Activated CD4-positive, alpha-beta T cell treated with anti-CD3 and anti-CD28 coated beads for 24 hours (primary cell): ENCODE data around the gene XYLT1.
A peak's percentile ranks its signal among the peaks of the same experiment; 100 is the strongest.
"Not testable (repeated sequence)": the region's sequence is repeated elsewhere in the genome, so short reads cannot be mapped to it uniquely, and the experiment has no call there.

ENCODE experiments used
- DNase-seq, 2 donors: peaks; one replicate each; pipeline ENCODE4 v3.0.0-alpha.2; 2020; ENCODE audit warnings: low read depth in 2 of 2

Gene XYLT1

DNA sequence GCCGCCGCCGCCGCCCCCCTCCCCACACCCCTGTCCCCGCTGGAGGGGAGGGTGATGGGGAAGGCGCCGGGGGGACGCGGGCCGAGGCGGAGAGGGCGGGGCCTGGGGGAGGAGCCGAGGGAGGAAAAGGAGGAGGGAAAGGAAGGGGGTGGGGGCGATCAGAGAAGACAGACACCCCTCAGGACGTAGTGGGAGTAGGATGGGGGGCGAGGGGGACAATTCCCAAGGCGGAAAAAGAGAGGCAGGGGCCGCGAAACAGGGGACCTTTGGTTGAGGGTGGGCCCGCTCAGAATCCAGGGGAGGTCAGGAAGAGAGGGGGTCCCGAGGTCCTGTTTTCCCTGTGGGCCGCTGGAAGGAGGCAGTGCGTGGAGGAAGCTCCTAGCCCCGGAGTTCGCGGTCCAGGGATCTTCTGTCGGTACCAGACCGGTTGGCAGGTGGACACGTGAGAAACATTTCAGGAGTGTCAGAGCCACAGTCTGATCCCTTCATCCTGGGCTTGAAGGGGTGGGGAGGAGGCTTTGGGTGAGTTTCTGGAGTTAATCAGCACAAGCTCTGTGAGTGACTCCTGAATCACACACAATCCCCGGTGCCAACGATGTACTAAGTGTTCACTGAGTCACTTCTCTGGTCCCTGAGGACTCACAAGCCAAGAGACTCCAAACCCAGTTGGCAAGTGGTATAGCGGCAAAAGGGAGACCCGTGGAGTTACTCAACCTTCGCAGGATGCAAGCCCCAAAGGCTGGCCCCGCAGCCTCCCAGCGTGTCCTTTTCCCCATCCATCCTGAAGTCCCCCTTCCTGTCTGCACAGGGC, at the start of gene XYLT1:
Gene XYLT1 (minus strand): TSS at position 53 of the 811 bp plus-strand sequence. CDS start 164 bp downstream, outside the sequence.
- peak in 1 of 2 donors; percentile 49 for DNase-seq

- DNase-seq = no peak
Observed at GRCh38 chr16:17520111-17520510, 49.4 kb upstream of the XYLT1 start.

- no peak for DNase-seq
Observed at GRCh38 chr16:17519101-17519955, 48.6 kb upstream of the XYLT1 start.

DNA sequence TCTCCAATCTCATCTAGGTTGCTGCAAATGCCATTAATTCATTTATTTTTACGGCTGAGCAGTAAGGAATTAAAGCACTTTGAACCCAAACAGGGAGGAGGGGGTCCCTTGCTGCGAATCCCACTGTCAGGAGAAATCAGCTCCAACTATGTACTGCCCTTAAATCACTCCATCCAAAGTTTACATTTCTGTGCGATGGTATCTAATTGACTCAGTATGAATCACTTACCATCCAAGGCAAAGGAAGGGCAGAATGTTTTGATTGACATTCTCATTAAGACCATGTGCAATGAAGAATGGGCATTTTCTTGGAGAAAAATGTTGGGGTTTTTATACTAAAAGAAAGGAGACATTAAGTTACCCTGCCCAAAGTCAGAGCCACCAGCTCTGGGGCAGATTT, 47.7 kb upstream of the XYLT1 start:
- no peak for DNase-seq

DNA sequence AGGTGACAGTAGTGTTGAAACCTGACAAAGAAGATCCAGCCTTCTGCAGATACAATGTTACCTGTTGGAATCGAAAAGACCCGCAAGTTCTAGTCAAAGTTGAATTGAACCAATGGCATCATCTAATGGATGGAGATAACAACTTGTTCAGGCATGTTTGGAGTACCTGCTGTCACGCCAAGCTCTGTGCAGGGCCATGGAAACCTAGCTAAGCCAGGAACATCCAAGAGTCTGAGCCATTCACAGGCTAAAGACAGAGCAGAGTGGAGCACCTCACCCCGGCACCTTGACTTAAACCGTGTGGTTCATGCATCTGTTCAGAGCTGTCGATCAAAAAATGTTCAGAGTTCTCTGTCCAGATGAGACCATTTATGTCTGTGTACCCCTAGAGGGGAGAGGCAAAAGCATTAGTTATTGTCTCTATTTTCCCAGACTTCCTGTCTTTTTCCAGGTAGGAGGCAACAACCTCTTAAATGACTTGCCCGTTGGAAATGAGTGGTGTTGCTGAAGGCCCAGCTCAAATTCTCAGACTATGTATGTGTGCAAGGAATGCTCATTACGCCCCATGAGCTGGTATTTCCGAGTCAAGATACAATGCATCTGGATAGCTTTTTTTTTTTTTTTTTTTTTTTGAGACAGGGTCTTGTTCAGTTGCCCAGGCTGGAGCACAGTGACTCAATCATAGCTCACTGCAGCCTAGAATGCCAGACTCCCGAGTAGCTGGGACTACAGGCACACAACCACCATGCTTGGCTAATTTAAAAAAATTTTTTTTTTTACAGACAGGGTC, 44.9 kb upstream of the XYLT1 start:
- no peak for DNase-seq

GRCh38 chr16:17512636-17513220, 42.0 kb upstream of the XYLT1 start:
- no peak for DNase-seq

DNA sequence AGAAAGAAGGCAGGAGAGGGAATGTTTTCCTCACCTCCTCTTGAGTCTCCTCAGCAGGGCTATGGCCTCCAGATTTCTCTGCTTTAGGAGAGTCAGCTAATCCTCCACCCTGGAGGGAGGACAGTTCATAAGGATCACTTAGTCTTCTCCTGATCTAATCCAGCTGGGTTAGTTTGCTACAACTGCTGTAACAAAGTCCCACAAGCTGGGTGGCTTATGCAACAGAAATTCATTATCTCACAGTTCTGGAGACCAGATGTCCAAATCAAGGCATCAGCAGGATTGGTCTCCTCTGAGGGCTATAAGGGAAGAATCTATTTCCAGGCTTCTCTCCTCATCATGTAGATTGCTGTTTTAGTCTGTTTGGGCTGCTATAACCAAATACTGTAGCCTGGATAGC, 40.6 kb upstream of the XYLT1 start:
- no peak for DNase-seq

GRCh38 chr16:17510567-17510966, 39.8 kb upstream of the XYLT1 start:
- DNase-seq = no peak

GRCh38 chr16:17509194-17509593, 38.4 kb upstream of the XYLT1 start:
- DNase-seq = no peak

GRCh38 chr16:17508303-17508702, 37.5 kb upstream of the XYLT1 start:
- no peak for DNase-seq

DNA sequence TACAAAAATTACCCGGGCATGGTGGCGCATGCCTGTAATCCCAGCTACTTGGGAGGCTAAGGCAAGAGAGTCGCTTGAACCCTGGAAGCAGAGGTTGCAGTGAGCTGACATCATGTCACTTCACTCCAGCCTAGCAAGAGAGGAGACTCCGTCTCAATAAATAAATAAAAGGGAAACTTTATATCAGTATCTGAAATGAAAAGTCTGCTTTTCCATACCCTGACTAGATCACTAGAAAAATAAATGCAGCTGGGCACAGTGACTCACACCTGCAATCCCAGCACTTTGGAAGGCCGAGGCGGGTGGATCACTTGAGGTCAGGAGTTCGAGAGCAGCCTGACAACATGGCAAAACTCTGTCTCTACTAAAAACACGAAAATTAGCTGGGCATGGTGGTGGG, 36.8 kb upstream of the XYLT1 start:
- not testable (repeated sequence) for DNase-seq

DNA sequence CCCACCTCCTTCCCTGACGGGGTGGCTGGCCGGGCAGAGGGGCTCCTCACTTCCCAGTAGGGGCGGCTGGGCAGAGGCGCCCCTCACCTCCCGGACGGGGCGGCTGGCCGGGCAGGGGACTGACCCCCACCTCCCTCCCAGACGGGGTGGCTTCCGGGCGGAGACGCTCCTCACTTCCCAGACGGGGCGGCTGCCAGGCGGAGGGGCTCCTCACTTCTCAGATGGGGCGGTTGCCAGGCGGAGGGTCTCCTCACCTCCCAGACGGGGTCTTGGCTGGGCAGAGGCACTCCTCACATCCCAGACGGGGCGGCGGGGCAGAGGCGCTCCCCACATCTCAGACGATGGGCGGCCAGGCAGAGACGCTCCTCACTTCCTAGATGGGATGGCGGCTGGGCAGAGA, 35.1 kb upstream of the XYLT1 start:
- DNase-seq = not testable (repeated sequence)

- DNase-seq = no peak
Observed at GRCh38 chr16:17504050-17504449, 33.3 kb upstream of the XYLT1 start.

DNA sequence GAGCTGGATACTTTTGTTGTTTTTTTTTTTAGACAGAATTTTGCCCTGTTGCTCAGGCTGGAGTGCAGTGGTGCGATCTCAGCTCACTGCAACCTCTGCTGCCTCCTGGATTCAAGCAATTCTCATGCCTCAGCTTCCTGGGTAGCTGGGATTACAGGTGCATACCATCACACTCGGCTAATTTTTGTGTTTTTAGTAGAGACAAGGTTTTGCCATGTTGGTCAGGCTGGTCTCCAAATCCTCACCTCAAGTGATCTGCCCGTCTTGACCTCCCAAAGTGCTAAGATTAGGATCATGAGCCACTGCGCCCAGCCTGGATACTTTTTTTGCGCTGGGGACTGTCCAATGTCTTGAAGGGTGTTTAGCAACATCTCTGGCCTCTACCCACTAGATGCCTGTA, 32.6 kb upstream of the XYLT1 start:
- no peak for DNase-seq

DNA sequence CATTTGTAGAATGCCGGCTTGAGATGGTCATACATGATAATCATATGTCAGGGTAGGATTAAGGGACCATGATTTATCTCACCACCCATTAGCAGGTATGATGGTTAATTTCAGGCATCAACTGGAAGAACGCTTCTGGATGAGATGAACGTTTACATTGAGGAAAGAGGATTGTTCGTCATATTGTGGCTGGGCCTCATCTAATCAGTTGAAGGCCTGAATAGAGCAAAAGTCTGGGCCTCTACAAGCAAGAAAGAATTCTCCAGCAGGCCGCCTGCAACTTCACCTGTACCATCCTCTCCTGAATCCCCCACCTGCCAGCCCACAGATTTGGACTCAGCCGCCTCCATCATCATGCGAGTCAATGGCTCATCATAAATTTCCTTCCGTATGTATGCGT, 30.6 kb upstream of the XYLT1 start:
- no peak for DNase-seq

DNA sequence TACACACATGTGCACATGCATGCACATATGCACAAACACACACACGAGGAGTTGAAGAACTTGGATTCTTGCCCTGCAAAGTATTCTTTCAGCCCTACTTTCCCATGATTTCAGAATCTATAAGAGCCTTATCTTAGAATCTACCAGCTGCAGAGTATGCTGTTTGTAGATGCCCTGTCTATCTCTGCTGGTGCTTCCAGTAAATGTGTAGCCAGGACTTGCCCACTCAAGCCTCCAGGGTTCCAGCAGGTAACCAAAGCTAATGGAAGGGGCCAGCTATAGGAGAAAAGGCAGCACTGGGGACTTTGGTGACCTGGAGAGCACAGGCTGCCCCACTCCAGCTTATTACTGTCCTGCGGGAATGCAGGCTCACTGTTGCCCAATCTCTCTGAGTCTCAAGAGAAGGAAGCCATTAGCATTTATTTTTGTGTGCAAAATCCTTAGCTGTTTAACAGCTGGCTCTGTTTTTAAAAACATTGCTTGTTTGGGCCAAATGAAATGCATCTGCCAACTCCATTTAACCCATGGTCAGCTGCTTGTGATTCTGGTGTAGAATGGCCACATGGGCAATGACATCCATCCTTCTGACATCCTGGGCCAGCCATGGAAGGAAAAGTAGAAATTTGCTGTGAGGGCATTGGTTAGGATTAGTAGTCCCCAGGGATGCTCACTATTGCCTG, 28.6 kb upstream of the XYLT1 start:
- no peak for DNase-seq

DNA sequence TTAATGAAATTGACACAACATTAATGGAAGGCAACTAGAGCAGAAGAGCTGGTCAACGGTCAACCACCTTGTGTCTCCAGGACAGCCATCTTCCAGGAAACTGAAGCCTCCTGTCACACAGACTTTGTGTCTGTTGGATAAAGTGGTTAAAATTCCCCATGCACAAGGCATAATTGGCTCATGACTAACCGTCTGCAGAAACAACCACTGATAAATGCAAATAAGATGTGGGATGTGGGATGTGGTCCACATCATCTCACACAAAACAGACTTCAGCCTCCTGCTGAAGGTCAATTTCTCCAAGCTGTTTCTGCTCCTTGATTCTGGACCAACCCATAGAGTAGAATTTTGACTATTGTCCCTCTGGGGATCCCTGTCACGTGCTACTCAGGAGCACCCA, 26.9 kb upstream of the XYLT1 start:
- DNase-seq = no peak

GRCh38 chr16:17496891-17497290, 26.1 kb upstream of the XYLT1 start:
- no peak for DNase-seq

- no peak for DNase-seq
Observed at GRCh38 chr16:17493012-17493411, 22.3 kb upstream of the XYLT1 start.

DNA sequence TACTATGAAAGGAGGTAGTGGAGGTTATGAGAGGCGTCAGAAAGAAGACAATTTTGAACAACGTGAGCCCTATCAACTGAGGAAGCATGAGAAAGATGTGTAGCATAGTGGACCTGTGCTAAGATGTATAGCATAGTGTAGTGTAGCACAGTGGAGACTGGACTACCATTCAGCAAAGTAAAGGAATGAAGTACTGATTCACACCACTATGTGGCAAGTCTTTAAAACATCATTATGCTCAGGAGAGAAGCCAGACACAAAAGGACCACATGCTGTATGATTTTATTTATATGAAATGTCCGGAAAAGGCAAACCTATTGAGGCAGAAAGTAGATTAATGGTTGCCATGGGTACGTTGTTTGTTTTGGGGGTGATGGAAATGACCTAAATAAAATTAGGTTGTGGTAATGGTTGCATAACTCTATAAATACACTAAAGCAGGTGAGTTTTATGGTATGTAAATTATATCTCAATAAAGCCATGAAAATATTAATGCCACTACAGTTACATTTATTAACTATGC, 20.4 kb upstream of the XYLT1 start:
- no peak for DNase-seq

DNA sequence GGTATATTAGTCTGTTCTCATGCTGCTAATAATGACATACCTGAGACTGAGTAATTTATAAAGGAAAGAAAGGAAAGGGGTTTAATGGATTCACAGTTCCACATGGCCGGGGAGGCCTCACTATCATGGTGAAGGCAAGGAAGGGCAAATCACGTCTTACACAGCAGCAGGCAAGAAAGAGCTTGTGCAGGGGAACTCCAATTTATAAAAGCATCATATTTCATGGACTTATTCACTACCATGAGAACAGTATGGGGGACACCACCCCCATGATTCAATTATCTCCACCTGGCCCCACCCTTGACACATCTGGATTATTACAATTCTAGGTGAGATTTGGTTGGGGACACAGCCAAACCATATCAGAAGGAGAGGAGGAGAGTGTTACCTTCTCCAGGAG, 17.7 kb upstream of the XYLT1 start:
- DNase-seq = no peak
